RWPE2 (cell line): Measurements from ENCODE around the gene ALG9.

Experiments
- ATAC-seq: fragments of 200-7000 bp; cut with Tn5 transposase; 3 replicates; pipeline ENCODE4 v1.9.1; 2021; ENCODE audit warnings: low read depth
- DNase-seq: peaks from one replicate; pipeline ENCODE4 v3.0.0-alpha.2; 2020; ENCODE audit warnings: low spot score
- H3K27ac ChIP-seq: fragments of 450-650 bp; 2 replicates; pipeline ENCODE4 v1.5.1; 2017; ENCODE audit warnings: mild to moderate bottlenecking; ENCODE audit not compliant: poor library complexity, severe bottlenecking
- H3K27me3 ChIP-seq: fragments of 250-450 bp; sonication (Bioruptor Pico); 2 replicates; pipeline ENCODE4 v1.5.1; 2021; ENCODE audit warnings: mild to moderate bottlenecking, moderate library complexity; ENCODE audit not compliant: insufficient read depth, poor library complexity, severe bottlenecking
- H3K36me3 ChIP-seq: fragments of 250-450 bp; sonication (Bioruptor Pico); 2 replicates; pipeline ENCODE4 v1.5.1; 2020; ENCODE audit warnings: low read depth, mild to moderate bottlenecking, moderate library complexity
- H3K4me1 ChIP-seq: fragments of 250-450 bp; sonication (Bioruptor Pico); 2 replicates; pipeline ENCODE4 v1.5.1; 2021; ENCODE audit warnings: mild to moderate bottlenecking, moderate library complexity; ENCODE audit not compliant: insufficient read depth, poor library complexity, severe bottlenecking
- H3K4me3 ChIP-seq: fragments of 250-450 bp; sonication (Bioruptor Pico); 2 replicates; pipeline ENCODE4 v1.5.1; 2021; ENCODE audit warnings: mild to moderate bottlenecking, moderate library complexity; ENCODE audit not compliant: severe bottlenecking
- H3K9me3 ChIP-seq: fragments of 250-450 bp; sonication (Bioruptor Pico); 2 replicates; pipeline ENCODE4 v1.5.1; 2021; ENCODE audit warnings: mild to moderate bottlenecking, moderate library complexity; ENCODE audit not compliant: severe bottlenecking
- TF ChIP-seq, protein P1 (sequence below): fragments of 450-650 bp; IDR thresholded peaks from one replicate; pipeline ENCODE4 v1.5.1; 2017; ENCODE audit warnings: mild to moderate bottlenecking, moderate library complexity; ENCODE audit not compliant: poor library complexity, severe bottlenecking

ALG9 gene

GRCh38 chr11:111737444-111738210, 133.8 kb downstream of the ALG9 start:
- TF ChIP-seq, protein P1, sequence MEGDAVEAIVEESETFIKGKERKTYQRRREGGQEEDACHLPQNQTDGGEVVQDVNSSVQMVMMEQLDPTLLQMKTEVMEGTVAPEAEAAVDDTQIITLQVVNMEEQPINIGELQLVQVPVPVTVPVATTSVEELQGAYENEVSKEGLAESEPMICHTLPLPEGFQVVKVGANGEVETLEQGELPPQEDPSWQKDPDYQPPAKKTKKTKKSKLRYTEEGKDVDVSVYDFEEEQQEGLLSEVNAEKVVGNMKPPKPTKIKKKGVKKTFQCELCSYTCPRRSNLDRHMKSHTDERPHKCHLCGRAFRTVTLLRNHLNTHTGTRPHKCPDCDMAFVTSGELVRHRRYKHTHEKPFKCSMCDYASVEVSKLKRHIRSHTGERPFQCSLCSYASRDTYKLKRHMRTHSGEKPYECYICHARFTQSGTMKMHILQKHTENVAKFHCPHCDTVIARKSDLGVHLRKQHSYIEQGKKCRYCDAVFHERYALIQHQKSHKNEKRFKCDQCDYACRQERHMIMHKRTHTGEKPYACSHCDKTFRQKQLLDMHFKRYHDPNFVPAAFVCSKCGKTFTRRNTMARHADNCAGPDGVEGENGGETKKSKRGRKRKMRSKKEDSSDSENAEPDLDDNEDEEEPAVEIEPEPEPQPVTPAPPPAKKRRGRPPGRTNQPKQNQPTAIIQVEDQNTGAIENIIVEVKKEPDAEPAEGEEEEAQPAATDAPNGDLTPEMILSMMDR = no peak
- ATAC-seq = no peak
- Histone ChIP-seq H3K27me3 (no peaks in the 10 kb centered on the region), H3K27ac (no peak overlapping the region), H3K36me3 (peaks cover 33% of the 10 kb centered on the region), H3K9me3 (no peaks in the 10 kb centered on the region), H3K4me3 (no peak overlapping the region), H3K4me1 (peaks cover 18% of the 10 kb centered on the region)
- no peak for DNase-seq

GRCh38 chr11:111736621-111737443, 134.5 kb downstream of the ALG9 start:
- peak overlapping the region; percentile 81 for H3K27ac ChIP-seq
- H3K27me3 ChIP-seq = no peaks in the 10 kb centered on the region
- H3K9me3 ChIP-seq = no peaks in the 10 kb centered on the region
- no peak overlapping the region for H3K4me3 ChIP-seq
- DNase-seq = no peak
- H3K36me3 ChIP-seq = peaks cover 26% of the 10 kb centered on the region
- peaks cover 18% of the 10 kb centered on the region for H3K4me1 ChIP-seq
- TF ChIP-seq, protein P1 = no peak
- no peak for ATAC-seq
